GM21390 (cell line): ENCODE measurements around the gene SORCS2.

Experiments used
- ATAC-seq: cut with Tn5 transposase; IDR thresholded peaks from one replicate; pipeline ENCODE4 v1.9.1; 2021; ENCODE audit not compliant: unreplicated experiment

Gene SORCS2

DNA sequence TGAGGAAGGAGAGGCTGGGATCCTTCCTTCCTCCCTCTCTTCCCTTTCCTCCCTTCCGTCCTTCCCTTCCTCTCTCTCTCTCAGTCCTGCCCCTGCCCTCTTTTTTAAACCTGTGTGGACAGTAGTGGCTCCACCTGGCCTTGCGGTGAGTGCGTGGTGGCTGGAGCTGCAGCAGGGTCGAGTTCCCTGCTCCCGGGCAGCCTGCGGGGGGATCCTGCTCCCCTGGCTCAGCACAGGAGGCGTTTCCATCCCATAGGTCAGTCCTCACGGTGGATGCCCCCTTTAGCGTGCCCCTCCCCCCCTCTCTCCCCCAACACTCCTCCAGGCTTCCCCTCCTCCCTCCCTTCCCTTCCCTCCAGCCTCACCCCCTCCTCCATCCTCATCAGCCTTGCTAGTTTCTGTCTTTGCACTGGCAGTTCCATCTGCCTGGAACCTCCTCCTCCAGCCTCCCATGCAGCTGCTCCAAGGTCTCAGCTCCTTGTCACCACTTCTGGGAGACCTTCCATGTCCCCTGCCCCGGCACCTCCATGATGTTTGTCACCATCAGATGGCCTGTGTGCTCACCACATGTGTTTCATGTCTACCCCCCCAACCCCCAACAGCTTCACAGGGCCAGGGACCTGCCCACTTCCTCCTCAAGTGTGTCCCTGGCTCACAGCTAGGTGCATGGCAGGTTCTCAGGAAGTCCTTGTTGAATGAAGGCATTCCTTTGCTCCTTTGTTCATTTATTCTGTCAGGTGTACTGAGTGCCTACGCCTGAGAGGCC, 174.0 kb downstream of the SORCS2 start:
- no peak for ATAC-seq

GRCh38 chr4:7366954-7367353, 174.6 kb downstream of the SORCS2 start:
- no peak for ATAC-seq

- ATAC-seq, result no peak
Observed at GRCh38 chr4:7367406-7367805, 175.1 kb downstream of the SORCS2 start.

DNA sequence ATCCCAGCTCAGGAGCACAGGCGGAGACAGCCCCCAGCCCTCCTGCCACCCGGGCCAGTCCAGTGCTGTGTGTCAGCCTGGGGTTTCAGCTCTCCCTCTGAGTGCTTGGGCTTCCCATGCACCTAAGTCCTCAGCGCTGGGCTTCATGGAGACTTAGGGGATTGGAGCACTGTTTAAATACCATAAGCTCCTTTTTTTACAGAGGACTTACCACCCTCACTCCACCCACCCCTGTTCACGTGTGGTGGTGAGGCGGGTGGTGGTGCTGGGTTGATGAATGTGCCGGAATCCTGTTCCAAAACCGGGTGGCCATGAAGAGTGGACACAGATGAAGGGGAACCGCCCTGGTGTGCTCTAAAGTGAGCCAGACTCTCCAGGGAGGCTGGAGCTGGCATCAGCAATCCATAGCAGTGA, 175.5 kb downstream of the SORCS2 start:
- no peak for ATAC-seq

- ATAC-seq, result no peak
Observed at GRCh38 chr4:7368296-7368695, 176.0 kb downstream of the SORCS2 start.

DNA sequence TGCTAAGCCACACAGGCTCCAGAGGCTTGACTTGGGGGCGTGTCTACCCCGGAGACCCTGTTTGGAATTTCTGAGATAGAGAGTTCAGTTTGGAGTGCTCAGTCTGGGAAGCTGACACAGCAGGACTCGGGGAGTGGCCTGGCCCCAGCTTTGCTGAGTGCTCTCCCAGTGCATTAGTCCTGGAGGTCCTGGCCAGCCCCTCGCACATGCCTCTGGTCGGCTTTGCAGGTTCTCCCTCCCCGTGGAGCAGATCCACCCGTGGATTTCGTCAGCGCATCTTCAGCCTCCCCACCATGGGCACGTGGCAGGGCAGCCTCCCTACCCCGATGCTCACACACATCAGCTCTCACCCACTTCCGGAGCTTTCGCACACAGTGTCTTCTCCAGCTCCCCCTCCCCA, 177.2 kb downstream of the SORCS2 start:
- ATAC-seq, result no peak

DNA sequence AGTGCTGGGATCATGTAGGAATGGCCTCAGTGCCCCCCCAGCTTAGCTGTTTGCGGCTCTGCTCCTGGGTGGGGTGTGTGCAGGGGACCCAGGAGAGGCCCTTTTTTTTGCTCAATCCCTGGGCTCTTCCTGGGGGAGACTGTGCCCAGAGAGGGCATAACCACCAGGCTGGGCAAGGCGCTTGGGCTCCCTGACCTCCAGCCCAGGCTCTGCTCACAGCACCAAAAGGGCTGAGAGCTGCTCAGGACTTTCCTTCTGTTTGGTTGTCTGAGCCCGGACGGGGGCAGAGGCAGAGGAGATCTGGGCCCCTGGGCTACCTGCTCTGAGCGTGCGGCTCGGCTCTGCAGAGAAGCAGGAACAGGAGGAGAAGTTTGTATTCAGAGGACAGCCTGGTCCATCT, 177.7 kb downstream of the SORCS2 start:
- no peak for ATAC-seq

DNA sequence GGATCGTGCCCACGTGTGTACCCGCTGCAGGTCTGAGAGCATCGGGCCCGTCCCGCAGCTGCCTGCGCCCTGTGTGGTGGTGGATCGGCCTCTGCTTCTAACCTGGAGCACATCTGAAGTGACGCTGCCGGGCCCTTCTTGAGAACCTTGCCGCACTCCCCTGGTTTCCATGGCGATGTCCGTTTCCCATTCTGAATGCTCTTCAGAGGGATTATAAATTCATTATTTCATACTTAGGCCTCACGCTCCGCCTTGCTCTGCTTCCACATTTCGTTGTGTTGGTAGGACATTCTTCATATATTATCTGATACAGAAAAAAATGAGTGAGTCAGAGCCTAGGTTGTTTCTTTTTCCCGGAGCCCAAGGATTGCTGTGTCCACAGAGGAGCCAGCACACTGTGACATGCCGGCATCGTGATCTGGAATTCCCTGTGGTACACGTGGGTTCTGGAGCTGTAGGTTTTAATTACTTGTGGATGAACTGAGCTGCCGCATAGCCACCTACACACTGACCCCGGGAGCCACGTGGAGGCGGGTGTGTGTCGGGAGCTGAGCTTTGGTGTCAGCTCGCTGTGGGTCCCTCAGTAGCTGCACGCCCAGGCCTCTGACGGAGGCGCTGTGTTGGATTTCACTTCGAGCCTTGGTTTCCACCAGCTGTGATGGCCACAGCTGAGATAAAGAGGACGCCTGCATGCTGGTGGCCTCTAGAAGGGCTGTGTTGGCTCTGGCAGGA, 179.0 kb downstream of the SORCS2 start:
- no peak for ATAC-seq

GRCh38 chr4:7372673-7373072, 180.3 kb downstream of the SORCS2 start:
- ATAC-seq, result no peak

GRCh38 chr4:7374571-7374970, 182.2 kb downstream of the SORCS2 start:
- no peak for ATAC-seq

DNA sequence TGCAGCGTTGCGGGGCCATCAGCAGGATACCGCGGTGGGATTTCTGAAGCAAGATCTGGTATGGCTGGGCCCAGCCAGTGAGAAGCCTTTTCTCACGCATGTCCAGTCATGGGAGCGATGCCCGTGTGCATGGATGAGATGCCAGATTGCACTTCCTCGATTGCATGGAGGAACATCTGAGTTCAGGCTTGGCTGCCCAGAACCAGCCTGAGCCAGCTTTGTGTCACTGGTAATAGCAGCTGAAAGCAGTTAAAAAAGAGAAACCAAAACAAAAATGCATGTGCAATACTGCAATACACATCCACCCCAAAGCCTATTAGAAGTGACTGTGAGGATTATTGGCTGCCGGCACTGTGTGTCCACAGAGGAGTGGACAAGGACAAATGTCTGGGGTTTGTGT, 183.1 kb downstream of the SORCS2 start:
- no peak for ATAC-seq

GRCh38 chr4:7377223-7377865, 185.0 kb downstream of the SORCS2 start:
- no peak for ATAC-seq

DNA sequence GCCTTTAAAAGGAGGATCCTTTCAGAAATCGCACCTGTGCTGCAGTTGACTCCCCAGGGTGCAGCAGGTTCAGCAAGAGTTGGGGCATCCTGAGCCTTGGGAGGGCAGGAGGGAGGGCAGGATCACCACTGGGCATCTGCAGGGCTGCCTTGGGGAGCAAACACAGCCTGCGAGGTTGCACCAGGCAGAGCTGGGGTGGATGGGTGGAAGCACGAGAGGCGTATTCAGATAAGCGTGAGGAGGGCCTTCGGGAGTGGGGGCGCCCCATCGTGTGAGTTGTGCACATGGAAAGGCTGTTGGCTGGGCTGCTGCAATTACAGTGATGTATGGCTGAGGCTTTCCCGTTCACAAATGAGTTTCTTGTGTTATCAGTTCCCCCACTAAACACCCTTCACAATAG, 186.8 kb downstream of the SORCS2 start:
- no peak for ATAC-seq

- no peak for ATAC-seq
Observed at GRCh38 chr4:7379719-7380118, 187.4 kb downstream of the SORCS2 start.

- ATAC-seq, result no peak
Observed at GRCh38 chr4:7381221-7381889, 189.0 kb downstream of the SORCS2 start.

- no peak for ATAC-seq
Observed at GRCh38 chr4:7381890-7382633, 189.7 kb downstream of the SORCS2 start.

GRCh38 chr4:7382634-7383014, 190.3 kb downstream of the SORCS2 start:
- ATAC-seq, result no peak

- ATAC-seq, result no peak
Observed at GRCh38 chr4:7383266-7383665, 190.9 kb downstream of the SORCS2 start.

DNA sequence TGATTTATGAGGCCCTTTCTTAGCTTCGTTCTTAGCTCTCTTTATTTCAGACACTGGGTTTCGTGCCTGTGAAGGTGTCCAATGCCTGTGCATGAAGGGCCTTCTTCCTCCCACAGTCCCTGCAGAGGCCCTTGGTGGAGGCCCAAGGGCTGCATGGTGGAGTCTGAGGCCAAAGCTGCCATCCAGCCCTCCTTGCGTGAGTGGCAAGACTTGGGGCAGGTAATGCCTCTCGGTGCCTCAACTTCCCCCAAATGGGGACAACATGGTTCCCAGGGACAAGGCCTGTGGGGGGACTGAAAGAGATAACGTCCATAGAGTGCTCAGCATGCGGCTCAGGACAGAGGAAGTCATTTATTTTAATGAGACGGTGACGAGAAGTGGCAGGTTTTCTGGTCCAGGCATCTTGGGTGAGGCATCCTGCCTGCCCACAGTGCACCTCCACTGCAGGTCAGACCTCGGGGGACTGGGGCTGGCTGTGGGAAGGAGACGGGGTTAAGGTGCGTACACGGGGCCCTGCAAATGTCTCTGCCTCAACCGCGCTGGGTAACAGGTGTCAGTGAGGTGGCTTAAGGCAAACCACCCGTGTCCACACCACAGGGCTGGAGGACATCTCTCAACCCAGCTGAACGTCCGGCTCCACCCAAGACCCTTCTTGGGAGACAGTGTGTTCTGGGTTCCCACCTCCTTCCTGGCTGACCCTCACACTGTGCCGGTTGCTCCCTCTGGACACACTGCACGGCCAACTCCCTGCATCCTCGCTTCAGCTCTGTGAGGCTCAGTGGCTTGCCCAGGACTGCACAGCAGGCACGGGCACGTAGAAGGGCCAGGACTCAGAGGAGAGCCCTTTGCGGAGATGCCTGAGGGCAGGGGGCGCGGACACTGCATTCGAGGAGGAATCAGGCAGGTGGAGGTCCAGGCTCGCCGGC, 191.9 kb downstream of the SORCS2 start:
- ATAC-seq, result no peak
